Neural cell (in vitro differentiated cells): ENCODE data around the gene NIPA2. TPM values are rescaled to one million over a fixed set of nuclear protein-coding genes. Genes with fewer than 3 reads are reported as not detected.

Experiments used
- H2AFZ ChIP-seq: fragments of 200-600, 300-800 bp; sonication (generic), shearing (Covaris generic); 2 replicates; pipeline ENCODE4 v1.6.0; 2014; ENCODE audit warnings: low read depth, mild to moderate bottlenecking, antibody characterized with exemption, low read length, moderate library complexity
- H3F3A ChIP-seq: fragments of 200-600 bp; shearing (Covaris generic); 2 replicates; pipeline ENCODE4 v1.6.1; 2016; ENCODE audit warnings: mild to moderate bottlenecking, moderate library complexity, mixed read lengths, antibody characterized with exemption, low read length; ENCODE audit not compliant: insufficient read depth, poor library complexity, severe bottlenecking
- H3K27ac ChIP-seq: fragments of 200-600, 300-800 bp; sonication (generic), shearing (Covaris generic); 2 replicates; pipeline ENCODE4 v1.5.1; 2014; ENCODE audit warnings: mild to moderate bottlenecking, low read length, moderate library complexity
- H3K27me3 ChIP-seq: fragments of 300-800, 200-600 bp; sonication (generic), shearing (Covaris generic); 2 replicates; pipeline ENCODE4 v1.6.0; 2014; ENCODE audit warnings: mild to moderate bottlenecking, low read depth, low read length, moderate library complexity; ENCODE audit not compliant: insufficient read depth
- H3K36me3 ChIP-seq: fragments of 300-800, 200-600 bp; sonication (generic), shearing (Covaris generic); 2 replicates; pipeline ENCODE4 v1.5.1; 2014; ENCODE audit warnings: mild to moderate bottlenecking, antibody characterized with exemption, low read length, moderate library complexity; ENCODE audit not compliant: insufficient read depth
- H3K4me2 ChIP-seq: fragments of 300-800, 200-600 bp; sonication (generic), shearing (Covaris generic); 2 replicates; pipeline ENCODE4 v1.6.0; 2014; ENCODE audit warnings: mild to moderate bottlenecking, low read length
- H3K4me3 ChIP-seq: fragments of 300-800, 200-600 bp; sonication (generic), shearing (Covaris generic); 2 replicates; pipeline ENCODE4 v1.5.1; 2014; ENCODE audit warnings: mild to moderate bottlenecking, low read length, moderate library complexity
- H3K79me2 ChIP-seq: fragments of 200-600 bp; shearing (Covaris generic); replicated peaks from 2 replicates; pipeline ENCODE4 v1.6.0; 2014; ENCODE audit warnings: mild to moderate bottlenecking, low read length, moderate library complexity; ENCODE audit not compliant: insufficient read depth
- H3K9ac ChIP-seq: fragments of 300-800, 200-600 bp; sonication (generic), shearing (Covaris generic); 2 replicates; pipeline ENCODE4 v1.6.1; 2016; ENCODE audit warnings: mild to moderate bottlenecking, low read length, mixed read lengths
- H3K9me2 ChIP-seq: fragments of 200-600 bp; shearing (Covaris generic); 2 replicates; pipeline ENCODE4 v1.6.1; 2016; ENCODE audit warnings: mild to moderate bottlenecking, low read length, mixed read lengths; ENCODE audit not compliant: insufficient read depth
- H3K9me3 ChIP-seq: fragments of 200-600, 300-800 bp; sonication (generic), shearing (Covaris generic); 2 replicates; pipeline ENCODE4 v1.6.1; 2016; ENCODE audit warnings: mild to moderate bottlenecking, mixed run types, low read length, moderate library complexity, mixed read lengths
- H4K20me1 ChIP-seq: fragments of 200-600 bp; shearing (Covaris generic); 2 replicates; pipeline ENCODE4 v1.6.1; 2016; ENCODE audit warnings: mild to moderate bottlenecking, mixed run types; ENCODE audit not compliant: insufficient read depth
- CTCF ChIP-seq: fragments of 450-650 bp; IDR thresholded peaks from 2 replicates; pipeline ENCODE4 v1.5.1; 2014; ENCODE audit warnings: antibody characterized with exemption, mild to moderate bottlenecking, moderate library complexity; ENCODE audit not compliant: poor library complexity, severe bottlenecking
- EP300 ChIP-seq: fragments of 450-650 bp; conservative IDR thresholded peaks from 2 replicates; pipeline ENCODE4 v1.6.1; 2014; ENCODE audit warnings: antibody characterized with exemption, mild to moderate bottlenecking, moderate library complexity; ENCODE audit not compliant: poor library complexity, severe bottlenecking
- EZH2 ChIP-seq: fragments of 200-600, 300-800 bp; shearing (Covaris generic), sonication (generic); IDR thresholded peaks from 2 replicates; pipeline ENCODE4 v1.6.1; 2014; ENCODE audit warnings: antibody characterized with exemption, low read length, borderline replicate concordance, mild to moderate bottlenecking; ENCODE audit not compliant: insufficient read depth, poor library complexity, severe bottlenecking
- MXI1 ChIP-seq: fragments of 450-650 bp; conservative IDR thresholded peaks from 2 replicates; pipeline ENCODE4 v1.6.1; 2014; ENCODE audit warnings: antibody characterized with exemption, mild to moderate bottlenecking; ENCODE audit not compliant: poor library complexity, severe bottlenecking
- POLR2AphosphoS5 ChIP-seq: IDR thresholded peaks from 2 replicates; pipeline ENCODE4 v1.6.1; 2012
- RAD21 ChIP-seq: fragments of 450-650 bp; conservative IDR thresholded peaks from 2 replicates; pipeline ENCODE4 v1.6.1; 2014; ENCODE audit warnings: antibody characterized with exemption, mild to moderate bottlenecking, moderate library complexity
- SMC3 ChIP-seq: fragments of 450-650 bp; conservative IDR thresholded peaks from 2 replicates; pipeline ENCODE4 v1.6.1; 2014; ENCODE audit warnings: antibody characterized with exemption, mild to moderate bottlenecking, moderate library complexity; ENCODE audit not compliant: poor library complexity
- TAF1 ChIP-seq: IDR thresholded peaks from 2 replicates; pipeline ENCODE4 v1.6.1; 2012; ENCODE audit warnings: low read depth
- polyA plus RNA-seq: library from polyadenylated mRNA; depleted of rRNA; stranded (reverse); fragments of >200 nt; gene quantifications from 2 replicates; pipeline ENCODE4 v1.2.3, GENCODE V29; 2014
- TF ChIP-seq, protein P1 (sequence below): IDR thresholded peaks from 2 replicates; pipeline ENCODE4 v1.6.1; 2012; ENCODE audit warnings: borderline replicate concordance

Gene NIPA2
- polyA plus RNA-seq, 1 donor from 2014 or later, result 52.6 TPM

DNA sequence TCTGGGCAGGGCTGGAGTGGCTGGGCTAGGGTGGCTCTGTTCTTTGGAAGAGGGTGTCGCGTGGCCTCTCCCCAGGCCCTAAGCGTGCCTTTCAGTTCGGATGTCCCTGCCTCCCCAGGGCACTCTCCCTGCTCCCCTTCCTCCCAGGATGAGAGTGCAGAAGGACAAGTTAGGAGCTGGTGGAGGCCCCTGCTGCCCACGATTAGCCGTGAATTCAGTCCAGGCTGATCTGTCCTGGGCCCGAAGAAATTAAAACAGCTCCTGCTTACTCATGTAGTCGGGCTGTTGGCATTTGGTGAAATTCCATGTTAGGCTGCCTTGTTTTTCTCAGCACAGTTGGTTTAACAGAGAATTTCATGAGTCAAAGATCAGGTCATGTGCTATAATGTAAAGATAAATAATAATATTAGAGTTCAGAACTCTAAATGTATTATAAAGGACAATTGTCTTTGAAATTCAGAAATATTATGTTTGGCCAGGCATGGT lies 27.6 kb upstream of the NIPA2 start:
- no peaks in the 10 kb centered on the region for H3K9me2 ChIP-seq
- H3K36me3 ChIP-seq, result no peaks in the 10 kb centered on the region
- no peak for TF ChIP-seq POLR2AphosphoS5
- no peak for TF ChIP-seq CTCF
- H2AFZ ChIP-seq, result no peak overlapping the region
- H3K4me3 ChIP-seq, result no peak overlapping the region
- no peaks in the 10 kb centered on the region for H3F3A ChIP-seq
- H3K79me2 ChIP-seq, result no peaks in the 10 kb centered on the region
- no peak overlapping the region for H3K27ac ChIP-seq
- no peaks in the 10 kb centered on the region for H4K20me1 ChIP-seq
- H3K4me2 ChIP-seq, result no peak overlapping the region
- H3K27me3 ChIP-seq, result no peaks in the 10 kb centered on the region
- H3K9me3 ChIP-seq, result no peaks in the 10 kb centered on the region
- H3K9ac ChIP-seq, result no peak overlapping the region

DNA sequence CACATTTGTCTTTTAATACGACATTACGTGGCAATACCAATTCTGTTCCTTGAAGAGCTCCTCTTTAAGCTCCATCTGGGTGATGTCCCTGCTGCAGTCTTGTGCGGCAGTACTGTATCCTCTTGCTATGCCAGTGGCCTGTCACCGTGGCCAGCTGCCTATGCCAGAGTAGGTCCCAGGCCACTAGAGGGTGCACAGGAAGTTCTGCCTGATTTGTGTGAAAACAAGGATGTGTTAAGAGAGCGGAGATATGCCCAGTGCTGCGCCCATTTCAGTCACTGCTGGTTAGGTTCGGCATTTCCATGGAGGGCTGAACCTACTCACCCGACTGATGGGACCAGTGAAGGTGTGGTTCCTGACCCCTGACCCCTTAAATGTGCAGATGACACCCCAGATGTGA lies 26.8 kb upstream of the NIPA2 start:
- TF ChIP-seq POLR2AphosphoS5 (no peak), EP300 (no peak), SMC3 (no peak), MXI1 (no peak), TAF1 (no peak), CTCF (no peak), RAD21 (no peak), EZH2 (no peak)
- TF ChIP-seq, protein P1, sequence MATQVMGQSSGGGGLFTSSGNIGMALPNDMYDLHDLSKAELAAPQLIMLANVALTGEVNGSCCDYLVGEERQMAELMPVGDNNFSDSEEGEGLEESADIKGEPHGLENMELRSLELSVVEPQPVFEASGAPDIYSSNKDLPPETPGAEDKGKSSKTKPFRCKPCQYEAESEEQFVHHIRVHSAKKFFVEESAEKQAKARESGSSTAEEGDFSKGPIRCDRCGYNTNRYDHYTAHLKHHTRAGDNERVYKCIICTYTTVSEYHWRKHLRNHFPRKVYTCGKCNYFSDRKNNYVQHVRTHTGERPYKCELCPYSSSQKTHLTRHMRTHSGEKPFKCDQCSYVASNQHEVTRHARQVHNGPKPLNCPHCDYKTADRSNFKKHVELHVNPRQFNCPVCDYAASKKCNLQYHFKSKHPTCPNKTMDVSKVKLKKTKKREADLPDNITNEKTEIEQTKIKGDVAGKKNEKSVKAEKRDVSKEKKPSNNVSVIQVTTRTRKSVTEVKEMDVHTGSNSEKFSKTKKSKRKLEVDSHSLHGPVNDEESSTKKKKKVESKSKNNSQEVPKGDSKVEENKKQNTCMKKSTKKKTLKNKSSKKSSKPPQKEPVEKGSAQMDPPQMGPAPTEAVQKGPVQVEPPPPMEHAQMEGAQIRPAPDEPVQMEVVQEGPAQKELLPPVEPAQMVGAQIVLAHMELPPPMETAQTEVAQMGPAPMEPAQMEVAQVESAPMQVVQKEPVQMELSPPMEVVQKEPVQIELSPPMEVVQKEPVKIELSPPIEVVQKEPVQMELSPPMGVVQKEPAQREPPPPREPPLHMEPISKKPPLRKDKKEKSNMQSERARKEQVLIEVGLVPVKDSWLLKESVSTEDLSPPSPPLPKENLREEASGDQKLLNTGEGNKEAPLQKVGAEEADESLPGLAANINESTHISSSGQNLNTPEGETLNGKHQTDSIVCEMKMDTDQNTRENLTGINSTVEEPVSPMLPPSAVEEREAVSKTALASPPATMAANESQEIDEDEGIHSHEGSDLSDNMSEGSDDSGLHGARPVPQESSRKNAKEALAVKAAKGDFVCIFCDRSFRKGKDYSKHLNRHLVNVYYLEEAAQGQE, result no peak
- no peaks in the 10 kb centered on the region for H4K20me1 ChIP-seq
- no peaks in the 10 kb centered on the region for H3K79me2 ChIP-seq
- H3K9me2 ChIP-seq, result no peaks in the 10 kb centered on the region
- H3K36me3 ChIP-seq, result no peaks in the 10 kb centered on the region
- no peaks in the 10 kb centered on the region for H3K27me3 ChIP-seq
- no peak overlapping the region for H2AFZ ChIP-seq
- no peaks in the 10 kb centered on the region for H3F3A ChIP-seq
- no peak overlapping the region for H3K27ac ChIP-seq
- no peak overlapping the region for H3K4me3 ChIP-seq
- no peak overlapping the region for H3K4me2 ChIP-seq
- no peak overlapping the region for H3K9ac ChIP-seq
- no peaks in the 10 kb centered on the region for H3K9me3 ChIP-seq
